Right lobe of liver (tissue), 6 donors: ENCODE measurements around the gene EWSR1. TPM values are rescaled to one million over a fixed set of nuclear protein-coding genes. Genes with fewer than 3 reads are reported as not detected.
"Not testable (repeated sequence)": the region's sequence is repeated elsewhere in the genome, so short reads cannot be mapped to it uniquely, and the experiment has no call there.

ENCODE experiments used
- ATAC-seq, 4 donors: fragments of 200-7000 bp; cut with Tn5 transposase; one replicate each; pipeline ENCODE4 v1.9.1; 2020; ENCODE audit warnings: mild to moderate bottlenecking in 4 of 4, moderate library complexity in 4 of 4
- DNase-seq, 3 donors: peaks; one replicate each; pipeline ENCODE4 v3.0.0-alpha.2; 2020
- H3K27ac ChIP-seq, 3 donors: fragments of 200-600 bp; one replicate each; pipeline ENCODE4 v1.8.0; 2022
- H3K27me3 ChIP-seq, 2 donors: fragments of 200-600 bp; one replicate each; pipeline ENCODE4 v1.8.0; 2022
- H3K36me3 ChIP-seq, 4 donors: fragments of 200-600 bp; sonication (generic) in 1 of 4; one replicate each; pipeline versions ENCODE4 v1.5.1 to v1.8.0; 2017 to 2022; ENCODE audit warnings: control low read depth in 1 of 4
- H3K4me1 ChIP-seq, 4 donors: fragments of 200-600 bp; sonication (generic) in 1 of 4; one replicate each; pipeline versions ENCODE4 v1.5.1 to v1.8.0; 2017 to 2022; ENCODE audit warnings: control low read depth in 1 of 4
- H3K4me3 ChIP-seq, 3 donors: fragments of 200-600 bp; one replicate each; pipeline ENCODE4 v1.8.0; 2022
- H3K9me3 ChIP-seq, 4 donors: fragments of 200-600 bp; sonication (generic) in 1 of 4; one replicate each; pipeline versions ENCODE4 v1.5.1 to v1.8.0; 2017 to 2022; ENCODE audit warnings: control low read depth in 1 of 4
- POLR2A ChIP-seq: fragments of 450-650 bp; IDR thresholded peaks from one replicate; pipeline ENCODE4 v1.6.1; 2017; ENCODE audit warnings: antibody characterized with exemption, mild to moderate bottlenecking
- WGBS: methylation state at CpG from one replicate; pipeline ENCODE4 v1.1.6; 2018; ENCODE audit warnings: low coverage, low lambda C conversion rate; ENCODE audit not compliant: insufficient coverage; ENCODE audit errors: missing lambda C conversion rate; 5-methylcytosine and 5-hydroxymethylcytosine counted together
- intact Hi-C, 2 donors: fragments of 100-400 bp; cut with DNase I; formaldehyde crosslinking; loops; one replicate each; pipeline versions ENCODE4 v1.11.2 to v1.14.1; 2022
- total RNA-seq, 6 experiments: library from RNA; depleted of rRNA in 2 of 6; stranded (reverse); fragments of >200 nt in 2 of 6; fragmentation: NEBNext Ultra II Directional in 3 of 6; extraction: Animal tissue kit (Norgen Biotek cat#: 25700) in 3 of 6; gene quantifications; one replicate each; pipeline versions ENCODE4 v1.1.0 to v1.2.4, GENCODE V29; 2016 to 2023
- TF ChIP-seq, protein P1 (sequence below), 4 donors: fragments of 200-600 bp in 3 of 4; fragments of 450-650 bp in 1 of 4; IDR thresholded peaks; one replicate each; pipeline versions ENCODE4 v1.5.1 to v1.8.0; 2016 to 2022; ENCODE audit warnings: antibody characterized with exemption in 4 of 4, mild to moderate bottlenecking in 2 of 4
- donor health status: DM: no; HTN: yes; CAD: no.
- donor health status: DM: no; HTN: no; CAD: no.
- donor health status: DM: no; HTN: no; CAD: no.
- donor health status: DM: no; HTN: yes; CAD: no.
- donor health status: DM: no; HTN: yes; CAD: no.

The EWSR1 gene
- total RNA-seq, 6 experiments from 2014 or later, result 75.0 to 112 (median 98.2) TPM

DNA sequence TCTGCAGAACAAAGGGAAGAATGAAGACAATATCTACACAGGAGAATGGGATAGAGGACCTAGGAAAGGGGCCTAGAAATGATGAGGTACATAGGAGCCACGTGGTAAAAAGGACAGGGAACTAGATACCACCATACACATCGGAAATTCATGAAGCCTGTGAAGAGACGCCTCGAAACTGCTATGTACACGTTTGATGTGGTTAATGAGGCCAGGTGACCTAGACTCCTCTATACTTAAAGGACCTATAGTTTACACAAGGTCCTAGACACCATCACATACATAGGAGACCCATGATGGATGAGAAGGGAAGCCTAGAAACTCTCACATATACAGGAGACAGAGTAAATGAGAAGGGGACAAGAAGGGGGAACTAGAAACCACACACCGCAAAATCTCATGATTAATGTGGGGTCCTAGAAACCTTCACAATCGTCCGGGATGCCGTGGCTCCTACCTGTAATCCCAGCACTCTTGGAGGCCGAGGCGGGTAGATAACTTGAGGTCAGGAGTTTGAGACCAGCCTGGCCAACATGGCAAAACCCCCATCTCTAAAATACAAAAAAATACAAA lies 24.1 kb upstream of the EWSR1 start:
- Histone ChIP-seq H3K9me3 (no peaks in the 10 kb centered on the region), H3K4me3 (no peak overlapping the region), H3K27ac (no peak overlapping the region), H3K4me1 (peaks cover 0 to 3% (median 0%) of the 10 kb centered on the region in 4 donors), H3K36me3 (no peaks in the 10 kb centered on the region), H3K27me3 (no peaks in the 10 kb centered on the region)
- ATAC-seq (no peak), DNase-seq (no peak)
- intact Hi-C loops, result loop anchor here in 1 of 2 donors (5.0 kb wide), 1 partner anchor 37 kb away; the partner anchor contains the start of gene EMID1
- TF ChIP-seq, protein P1, sequence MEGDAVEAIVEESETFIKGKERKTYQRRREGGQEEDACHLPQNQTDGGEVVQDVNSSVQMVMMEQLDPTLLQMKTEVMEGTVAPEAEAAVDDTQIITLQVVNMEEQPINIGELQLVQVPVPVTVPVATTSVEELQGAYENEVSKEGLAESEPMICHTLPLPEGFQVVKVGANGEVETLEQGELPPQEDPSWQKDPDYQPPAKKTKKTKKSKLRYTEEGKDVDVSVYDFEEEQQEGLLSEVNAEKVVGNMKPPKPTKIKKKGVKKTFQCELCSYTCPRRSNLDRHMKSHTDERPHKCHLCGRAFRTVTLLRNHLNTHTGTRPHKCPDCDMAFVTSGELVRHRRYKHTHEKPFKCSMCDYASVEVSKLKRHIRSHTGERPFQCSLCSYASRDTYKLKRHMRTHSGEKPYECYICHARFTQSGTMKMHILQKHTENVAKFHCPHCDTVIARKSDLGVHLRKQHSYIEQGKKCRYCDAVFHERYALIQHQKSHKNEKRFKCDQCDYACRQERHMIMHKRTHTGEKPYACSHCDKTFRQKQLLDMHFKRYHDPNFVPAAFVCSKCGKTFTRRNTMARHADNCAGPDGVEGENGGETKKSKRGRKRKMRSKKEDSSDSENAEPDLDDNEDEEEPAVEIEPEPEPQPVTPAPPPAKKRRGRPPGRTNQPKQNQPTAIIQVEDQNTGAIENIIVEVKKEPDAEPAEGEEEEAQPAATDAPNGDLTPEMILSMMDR (IDR thresholded peaks at IDR 0.05), result no peak
- no peak for TF ChIP-seq POLR2A
- 79% methylated on average over 8 of the region's 11 CpGs for WGBS

DNA sequence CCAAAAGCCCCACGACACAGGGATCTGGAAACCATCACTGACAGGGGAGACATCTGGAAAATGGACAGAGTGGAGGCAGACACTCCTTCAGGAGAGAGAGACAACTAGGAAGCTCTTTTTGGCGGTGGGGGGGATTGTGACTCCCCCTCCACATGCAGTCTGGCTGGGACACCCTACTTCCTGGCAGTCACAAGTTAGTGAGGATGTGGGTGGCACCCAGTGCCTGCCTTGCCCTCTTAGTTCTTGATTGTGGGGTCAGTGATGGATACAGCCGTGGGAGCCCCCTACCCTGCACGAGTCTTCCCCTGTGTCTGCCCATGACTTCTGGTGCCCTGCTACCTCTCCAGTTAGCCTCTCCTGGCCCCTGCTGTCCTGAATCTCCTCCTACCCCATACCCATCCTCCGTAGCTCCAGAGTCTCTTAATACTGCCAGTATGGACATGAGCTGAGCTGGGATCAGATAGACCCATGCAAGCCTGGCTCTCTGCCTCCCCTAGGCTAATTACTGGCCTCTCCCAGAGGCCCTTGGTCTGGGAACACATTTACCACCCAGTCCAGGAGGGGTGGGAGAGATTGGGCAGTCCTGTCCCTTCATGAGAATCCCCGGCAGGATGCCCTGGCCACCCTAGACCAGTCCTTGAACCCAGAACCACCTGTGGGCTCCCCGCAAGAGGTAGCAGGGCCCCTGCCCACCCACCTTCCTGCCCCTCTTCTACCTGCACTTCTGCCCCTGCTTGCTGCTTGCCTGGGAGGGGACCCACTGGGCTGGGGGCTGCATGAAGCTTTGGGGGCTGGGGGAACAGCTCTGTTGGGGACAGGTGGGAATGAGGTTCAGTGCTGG lies 23.1 kb upstream of the EWSR1 start:
- DNase-seq, result no peak
- 40% methylated on average over 4 of the region's 7 CpGs for WGBS
- H3K4me3 ChIP-seq, result no peak overlapping the region
- H3K27me3 ChIP-seq, result no peaks in the 10 kb centered on the region
- H3K36me3 ChIP-seq, result no peaks in the 10 kb centered on the region
- peak; percentile 8 to 14 (median 11) for ATAC-seq
- intact Hi-C loops, result loop anchor here in 1 of 2 donors (5.0 kb wide), 1 partner anchor 38 kb away; the partner anchor contains the start of gene EMID1
- no peak overlapping the region for H3K27ac ChIP-seq
- no peak for TF ChIP-seq POLR2A
- TF ChIP-seq, protein P1 (IDR thresholded peaks at IDR 0.05), result no peak
- peaks cover 0 to 3% (median 0%) of the 10 kb centered on the region in 4 donors for H3K4me1 ChIP-seq
- H3K9me3 ChIP-seq, result no peaks in the 10 kb centered on the region

DNA sequence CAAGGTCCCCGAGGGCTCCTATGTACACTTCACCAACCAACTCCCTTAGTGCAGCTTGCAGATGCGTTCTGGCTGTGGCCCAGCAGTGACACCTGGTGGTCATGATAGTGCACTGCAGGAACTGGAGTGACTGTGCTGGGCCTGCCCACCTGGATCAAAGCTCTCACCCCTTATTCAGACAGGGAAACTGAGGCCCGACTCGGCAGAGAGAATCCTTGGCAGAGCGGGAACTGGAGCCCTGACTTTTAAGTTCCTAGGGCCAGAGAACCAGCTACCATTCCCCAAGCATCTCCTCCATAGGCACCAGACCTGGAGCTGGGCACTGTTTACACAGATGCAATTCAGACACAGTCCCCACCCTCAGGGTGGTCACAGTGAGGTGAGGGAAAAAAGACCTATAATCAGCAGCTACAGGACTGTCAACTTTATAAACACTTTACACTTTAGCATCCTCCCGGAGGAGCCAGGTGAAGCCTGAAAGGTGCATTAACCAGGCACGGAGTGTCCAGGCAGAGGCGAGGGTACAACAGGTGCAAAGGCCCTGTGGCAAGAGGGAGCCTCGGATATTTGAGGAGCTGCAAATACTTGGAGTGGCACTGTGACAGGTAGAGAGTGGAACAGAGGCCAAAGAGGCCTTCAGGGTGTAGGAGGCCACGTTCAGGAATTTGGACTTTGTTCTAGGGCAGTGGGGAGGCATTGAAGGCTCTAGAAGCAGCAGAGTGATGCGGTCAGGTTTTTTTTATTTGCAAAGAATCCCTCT lies 22.3 kb upstream of the EWSR1 start:
- Histone ChIP-seq H3K27ac (no peak overlapping the region), H3K4me1 (peaks cover 0 to 3% (median 0%) of the 10 kb centered on the region in 4 donors), H3K27me3 (no peaks in the 10 kb centered on the region), H3K36me3 (no peaks in the 10 kb centered on the region), H3K9me3 (no peaks in the 10 kb centered on the region), H3K4me3 (no peak overlapping the region)
- ATAC-seq (peak; percentile 93 to 97 (median 96)), DNase-seq (peak; percentile 67 to 81 (median 77))
- TF ChIP-seq, protein P1 (IDR thresholded peaks at IDR 0.05), result peak; percentile 93 to 98 (median 96)
- no peak for TF ChIP-seq POLR2A
- 58% methylated on average over 7 of the region's 11 CpGs for WGBS
- intact Hi-C loops, result no loop called here

DNA sequence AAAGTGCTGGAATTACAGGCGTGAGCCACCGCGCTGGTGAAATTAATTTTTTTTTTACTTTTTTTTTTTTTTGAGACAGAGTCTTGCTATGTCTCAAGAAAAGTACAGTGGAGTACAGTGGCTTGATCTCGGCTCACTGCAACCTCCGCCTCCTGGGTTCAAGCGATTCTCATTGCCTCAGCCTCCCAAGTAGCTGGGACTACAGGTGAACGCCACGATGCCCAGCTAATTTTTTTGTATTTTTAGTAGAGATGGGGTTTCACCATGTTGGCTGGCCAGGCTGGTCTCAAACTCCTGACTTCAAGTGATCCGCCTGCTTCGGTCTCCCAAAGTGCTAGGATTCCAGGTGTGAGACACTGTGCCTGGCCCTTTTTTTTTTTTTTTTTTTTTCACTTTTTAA lies 20.2 kb upstream of the EWSR1 start:
- ATAC-seq, H3K4me3 ChIP-seq, H3K27ac ChIP-seq, H3K27me3 ChIP-seq, H3K9me3 ChIP-seq, intact Hi-C loops, H3K4me1 ChIP-seq, DNase-seq, H3K36me3 ChIP-seq: not testable (repeated sequence)
- 92% methylated on average over 10 of the region's 10 CpGs for WGBS
